Stimulated activated CD4-positive, alpha-beta T cell treated with anti-CD3 and anti-CD28 coated beads, Interleukin-1b, Interleukin-23, amount 100 ng/mL, for 24 hours (primary cell): Measurements from ENCODE around the gene LGMN.
"Not testable (repeated sequence)": the region's sequence is repeated elsewhere in the genome, so short reads cannot be mapped to it uniquely, and the experiment has no call there.

Experiments used
- DNase-seq, 4 experiments: peaks; one replicate each; pipeline ENCODE4 v3.0.0-alpha.2; 2020; ENCODE audit warnings: low read depth in 4 of 4, low spot score in 1 of 4

Gene LGMN

GRCh38 chr14:92748259-92749016, at the start of gene LGMN:
Gene LGMN, minus strand, starts transcription at chr14:92748627. Its CDS starts 15,841 bp downstream, at chr14:92732786.
- peak; percentile 49 to 73 (median 66) for DNase-seq

GRCh38 chr14:92794961-92795360, 46.5 kb upstream of the LGMN start:
- no peak for DNase-seq

DNA sequence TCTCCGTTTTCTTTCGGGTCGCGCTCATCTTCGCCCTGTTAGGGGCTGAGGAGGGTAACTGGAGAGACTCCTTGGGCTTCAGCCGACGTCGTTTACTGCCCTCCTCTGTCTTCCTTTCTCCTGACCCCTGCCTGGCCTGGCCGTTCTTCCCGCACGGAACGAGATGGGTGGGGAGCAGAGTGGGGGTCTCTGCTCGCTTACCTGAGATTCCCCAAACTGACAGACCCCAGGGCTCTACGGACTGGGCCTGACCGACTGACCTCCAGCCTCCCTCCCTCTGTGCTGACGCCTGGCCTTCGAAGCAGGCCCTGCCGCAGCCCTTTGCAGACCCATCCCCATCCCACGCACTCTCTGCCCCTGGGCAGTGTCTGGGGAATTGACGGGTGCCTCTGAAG, 46.1 kb upstream of the LGMN start:
- DNase-seq: no peak

DNA sequence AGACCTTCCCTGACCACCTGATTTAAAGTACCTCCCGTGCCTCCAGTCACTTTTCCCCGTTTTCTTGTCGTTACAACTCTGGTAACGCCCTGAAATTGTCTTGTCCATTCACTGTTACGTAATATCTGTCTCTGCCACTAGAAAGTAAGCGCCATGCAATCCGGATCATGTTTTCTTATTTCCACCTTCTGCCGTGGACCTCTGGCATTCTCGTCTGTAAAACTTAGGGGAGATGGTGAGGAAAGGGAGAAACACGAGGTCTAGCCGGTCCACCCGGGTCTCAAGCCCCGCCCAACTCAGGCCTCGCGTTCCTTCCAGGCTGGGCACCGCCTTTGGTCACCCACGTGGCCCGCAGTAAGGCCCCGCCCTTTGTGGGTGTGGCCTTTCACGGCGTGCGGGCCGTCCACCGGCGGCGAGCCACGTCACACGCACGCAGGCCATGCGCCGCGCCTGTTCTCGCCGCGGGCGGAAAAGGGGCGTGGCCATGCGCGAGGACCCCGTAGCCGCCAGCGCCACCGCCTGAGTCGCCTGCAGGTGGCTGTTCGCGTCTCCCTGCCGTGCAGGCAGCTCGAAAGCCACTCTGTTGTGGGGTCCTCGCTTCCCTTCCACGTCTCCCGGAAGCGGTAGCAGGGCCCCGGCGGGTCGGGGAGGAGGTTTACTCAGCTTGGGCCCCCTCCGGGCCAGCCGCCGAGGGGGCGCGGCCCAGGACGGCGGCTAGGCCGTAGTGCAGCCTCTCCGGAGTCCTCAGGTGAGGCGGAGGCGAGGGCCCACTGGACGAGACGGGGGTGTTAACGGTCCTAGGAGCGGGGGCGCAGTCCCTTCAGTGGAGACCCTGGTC, 45.5 kb upstream of the LGMN start, which contains the start of gene GOLGA5:
GOLGA5 (plus strand) TSS at position 597 of the 838 bp plus-strand sequence. CDS start 3,133 bp downstream, outside the sequence.
- peak; percentile 88 to 95 (median 94) for DNase-seq

DNA sequence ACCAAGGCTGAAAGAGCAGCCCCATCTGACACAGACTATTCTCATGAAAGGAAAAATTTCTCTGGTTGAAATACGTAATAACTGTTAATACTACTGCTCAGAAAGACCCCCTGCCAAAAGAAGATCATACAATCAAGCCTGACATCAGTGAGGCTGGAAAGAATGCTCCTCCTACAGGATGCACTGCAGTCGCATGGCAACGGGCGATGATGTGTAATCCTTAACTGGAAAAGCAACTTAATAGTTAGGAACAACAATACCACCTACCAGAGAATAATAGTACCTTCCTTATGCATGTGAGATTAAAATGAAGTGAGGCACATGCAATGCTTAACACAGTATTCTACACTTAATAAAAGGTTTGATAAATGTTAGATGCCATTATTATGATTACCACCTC, 44.5 kb upstream of the LGMN start:
- no peak for DNase-seq

DNA sequence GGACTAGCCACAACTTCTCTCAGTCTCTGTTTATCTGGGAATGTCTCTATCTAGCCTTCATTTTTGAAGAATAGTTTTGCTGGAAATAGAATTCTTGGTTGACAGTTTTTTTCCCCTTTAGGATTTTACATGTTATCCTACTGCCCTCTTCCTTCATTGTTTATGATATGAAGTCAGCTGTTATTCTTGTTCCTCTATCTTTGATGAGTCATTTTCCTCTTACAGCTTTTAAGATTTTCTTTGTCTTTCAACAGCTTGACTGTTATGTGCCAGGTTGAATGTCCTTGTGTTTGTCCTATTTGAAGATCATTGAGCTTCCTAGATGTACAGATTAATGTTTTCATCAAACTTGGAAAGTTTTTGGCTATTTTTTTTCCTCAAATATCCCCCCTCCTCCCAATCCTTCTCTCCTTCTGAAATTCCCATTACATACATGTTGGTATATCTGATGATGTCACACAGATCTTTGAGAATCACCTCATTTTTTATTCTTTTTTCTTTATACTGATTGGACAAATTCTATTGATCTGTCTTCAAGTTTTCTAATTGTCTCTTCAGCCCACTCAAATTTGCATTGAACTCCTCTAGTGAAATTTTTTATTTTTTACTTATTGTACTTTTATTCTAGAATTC, 41.1 kb upstream of the LGMN start:
- no peak for DNase-seq

- no peak for DNase-seq
Observed at GRCh38 chr14:92787554-92787953, 39.1 kb upstream of the LGMN start.

- DNase-seq: no peak
Observed at GRCh38 chr14:92786427-92786756, 38.0 kb upstream of the LGMN start.

GRCh38 chr14:92785667-92786426, 37.4 kb upstream of the LGMN start:
- DNase-seq: no peak

GRCh38 chr14:92783813-92784431, 35.5 kb upstream of the LGMN start:
- DNase-seq: no peak

DNA sequence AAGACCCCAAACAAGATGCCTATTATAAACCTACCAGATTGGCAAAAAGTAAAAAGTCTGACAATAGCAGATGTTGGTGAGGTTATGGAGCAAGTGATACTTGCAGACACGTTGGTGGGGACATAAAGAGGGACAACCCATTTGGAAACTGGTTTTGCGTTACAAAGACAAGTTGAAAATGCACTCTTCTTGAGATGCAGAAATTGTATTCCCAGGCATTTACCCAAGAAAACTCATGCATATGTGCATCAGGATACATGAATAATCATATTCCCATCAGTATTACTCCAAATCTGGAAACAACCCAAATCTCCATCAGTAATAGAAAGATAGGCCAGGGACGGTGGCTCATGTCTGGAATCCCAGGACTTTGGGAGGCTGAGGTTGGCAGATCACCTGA, 32.9 kb upstream of the LGMN start:
- DNase-seq: no peak

DNA sequence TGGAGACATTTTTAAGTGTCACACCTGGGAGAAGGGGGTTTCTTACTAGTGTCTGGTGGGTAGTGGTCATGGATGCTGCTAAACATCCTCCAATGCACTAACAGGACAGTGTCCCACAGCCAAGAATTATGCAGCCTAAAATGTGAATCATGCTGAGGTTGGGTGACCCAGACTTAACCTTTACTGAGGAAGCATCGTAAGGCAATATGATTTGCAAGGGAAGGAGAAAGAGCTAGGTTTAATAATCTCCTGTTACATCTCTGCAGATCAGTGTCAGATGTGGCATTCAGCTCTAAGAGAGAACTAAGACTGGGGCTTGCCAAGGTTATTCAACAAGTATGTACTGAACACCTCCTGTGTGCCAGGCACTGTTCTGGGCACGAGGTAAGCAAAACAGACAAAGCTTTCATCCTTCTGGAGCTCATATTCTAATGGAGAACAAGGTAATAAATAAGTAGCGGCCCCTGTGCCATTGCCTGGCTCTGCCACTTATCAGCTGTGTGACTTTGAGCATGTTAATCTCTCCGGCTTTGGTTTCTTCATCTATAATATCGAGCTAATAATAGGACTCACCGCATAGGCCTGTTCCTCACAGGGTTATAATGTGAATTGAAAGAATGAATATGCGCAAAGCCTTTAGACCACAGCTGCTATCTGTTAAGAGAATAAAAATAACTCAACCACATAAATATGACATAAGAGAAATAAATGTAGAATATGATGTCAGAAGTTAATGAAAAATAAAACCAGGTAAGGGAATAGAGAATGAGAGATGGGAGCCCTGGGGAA, 32.2 kb upstream of the LGMN start:
- DNase-seq: no peak

DNA sequence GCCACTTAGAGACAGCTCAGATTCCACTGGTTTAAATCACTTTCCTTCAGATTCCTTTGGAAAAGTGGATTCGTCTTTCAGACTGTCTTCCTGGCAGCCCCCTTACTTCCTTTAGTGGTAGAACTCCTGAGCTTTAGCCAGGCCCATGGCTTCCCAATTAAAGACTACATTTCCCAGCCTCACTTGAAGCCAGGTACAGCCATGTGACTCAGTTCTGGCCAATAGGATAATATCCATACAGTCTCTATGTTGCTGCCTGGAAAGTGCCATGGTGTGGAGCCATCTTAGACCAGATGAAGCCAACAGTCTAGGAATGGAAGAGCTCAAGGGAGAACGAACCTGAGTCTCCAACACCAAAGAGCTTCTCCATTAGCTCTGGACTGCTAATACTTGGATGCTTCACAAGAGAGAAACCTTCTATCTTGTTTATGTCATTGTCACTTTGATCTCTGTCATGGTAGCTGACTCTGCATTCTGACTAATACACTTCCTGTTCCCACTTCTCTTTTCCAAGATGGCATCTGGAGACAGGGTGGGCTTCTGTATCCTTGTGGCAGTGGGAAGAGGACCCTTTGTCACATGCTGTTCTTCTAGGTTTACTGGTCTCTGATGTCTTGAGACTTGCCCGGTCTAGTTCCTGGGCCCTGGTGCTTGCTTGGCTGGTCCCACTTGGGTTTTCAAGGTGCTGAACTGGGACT, 30.6 kb upstream of the LGMN start:
- DNase-seq: not testable (repeated sequence)

GRCh38 chr14:92775292-92775691, 26.9 kb upstream of the LGMN start:
- DNase-seq: not testable (repeated sequence)

- DNase-seq: no peak
Observed at GRCh38 chr14:92774572-92774971, 26.1 kb upstream of the LGMN start.

GRCh38 chr14:92770484-92770883, 22.1 kb upstream of the LGMN start:
- DNase-seq: no peak

GRCh38 chr14:92768795-92769194, 20.4 kb upstream of the LGMN start:
- DNase-seq: no peak

- DNase-seq: not testable (repeated sequence)
Observed at GRCh38 chr14:92768236-92768635, 19.8 kb upstream of the LGMN start.
